Retinal pigment epithelial cell (primary cell): ENCODE results near the gene AGBL1.

Experiments used
- DNase-seq: peaks from one replicate; pipeline ENCODE4 v3.0.0-alpha.2; 2010; ENCODE audit warnings: low read depth
- H3K4me3 ChIP-seq: 2 replicates; pipeline ENCODE4 v1.5.1; 2011; ENCODE audit warnings: mild to moderate bottlenecking, low read length, control low read depth, moderate library complexity
- TF ChIP-seq, protein P1 (sequence below): conservative IDR thresholded peaks from 2 replicates; pipeline ENCODE4 v1.5.1; 2011; ENCODE audit warnings: low read depth, low read length, control low read depth, inconsistent platforms

AGBL1 gene

DNA sequence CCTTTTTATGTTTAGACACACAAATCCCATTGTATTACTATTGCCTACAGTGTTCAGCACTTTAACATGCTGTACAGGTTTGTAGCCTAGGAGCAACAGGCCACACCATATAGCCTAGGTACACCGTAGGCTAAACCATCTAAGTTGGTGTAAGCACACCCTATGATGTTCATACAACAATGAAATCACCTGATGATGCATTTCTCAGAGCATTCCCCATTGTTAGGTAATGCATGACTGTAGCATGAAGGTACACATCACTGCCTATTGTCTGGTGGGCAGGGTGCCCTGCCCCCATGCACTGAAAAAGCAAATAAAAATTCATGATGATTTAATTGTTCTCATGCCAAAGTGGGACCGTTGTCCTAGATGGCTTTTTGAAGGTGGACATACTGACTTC lies 183.6 kb downstream of the AGBL1 start:
- no peak for DNase-seq
- TF ChIP-seq, protein P1, sequence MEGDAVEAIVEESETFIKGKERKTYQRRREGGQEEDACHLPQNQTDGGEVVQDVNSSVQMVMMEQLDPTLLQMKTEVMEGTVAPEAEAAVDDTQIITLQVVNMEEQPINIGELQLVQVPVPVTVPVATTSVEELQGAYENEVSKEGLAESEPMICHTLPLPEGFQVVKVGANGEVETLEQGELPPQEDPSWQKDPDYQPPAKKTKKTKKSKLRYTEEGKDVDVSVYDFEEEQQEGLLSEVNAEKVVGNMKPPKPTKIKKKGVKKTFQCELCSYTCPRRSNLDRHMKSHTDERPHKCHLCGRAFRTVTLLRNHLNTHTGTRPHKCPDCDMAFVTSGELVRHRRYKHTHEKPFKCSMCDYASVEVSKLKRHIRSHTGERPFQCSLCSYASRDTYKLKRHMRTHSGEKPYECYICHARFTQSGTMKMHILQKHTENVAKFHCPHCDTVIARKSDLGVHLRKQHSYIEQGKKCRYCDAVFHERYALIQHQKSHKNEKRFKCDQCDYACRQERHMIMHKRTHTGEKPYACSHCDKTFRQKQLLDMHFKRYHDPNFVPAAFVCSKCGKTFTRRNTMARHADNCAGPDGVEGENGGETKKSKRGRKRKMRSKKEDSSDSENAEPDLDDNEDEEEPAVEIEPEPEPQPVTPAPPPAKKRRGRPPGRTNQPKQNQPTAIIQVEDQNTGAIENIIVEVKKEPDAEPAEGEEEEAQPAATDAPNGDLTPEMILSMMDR: no peak
- no peak overlapping the region for H3K4me3 ChIP-seq

DNA sequence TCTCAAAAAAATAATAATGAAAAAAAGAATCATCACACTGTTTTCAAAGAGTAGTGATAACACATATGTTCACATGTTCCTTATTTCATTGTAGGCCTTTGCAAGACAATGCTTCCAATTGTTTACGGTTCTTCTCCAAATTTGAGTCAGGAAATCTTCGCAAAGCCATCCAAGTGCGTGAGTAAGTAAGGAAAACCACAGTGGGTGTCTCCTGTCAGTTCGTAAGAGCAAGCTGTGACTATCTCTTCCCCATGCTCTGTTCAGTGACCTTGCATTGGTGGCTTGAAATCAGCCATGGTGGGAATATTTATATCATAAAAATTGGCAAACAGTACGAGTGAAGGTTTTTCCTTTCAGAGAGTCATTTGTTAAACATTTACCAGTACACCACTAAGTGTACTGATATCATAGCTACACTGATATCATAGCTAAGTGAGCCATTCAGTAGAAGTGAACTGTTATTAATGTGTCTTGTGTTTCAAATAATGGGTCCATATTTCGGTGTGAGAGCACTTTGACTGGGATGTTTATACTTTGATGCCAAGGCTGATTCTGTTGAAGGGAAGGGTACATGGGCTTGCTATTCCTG lies 187.3 kb downstream of the AGBL1 start:
- no peak for DNase-seq
- no peak overlapping the region for H3K4me3 ChIP-seq
- TF ChIP-seq, protein P1: no peak

DNA sequence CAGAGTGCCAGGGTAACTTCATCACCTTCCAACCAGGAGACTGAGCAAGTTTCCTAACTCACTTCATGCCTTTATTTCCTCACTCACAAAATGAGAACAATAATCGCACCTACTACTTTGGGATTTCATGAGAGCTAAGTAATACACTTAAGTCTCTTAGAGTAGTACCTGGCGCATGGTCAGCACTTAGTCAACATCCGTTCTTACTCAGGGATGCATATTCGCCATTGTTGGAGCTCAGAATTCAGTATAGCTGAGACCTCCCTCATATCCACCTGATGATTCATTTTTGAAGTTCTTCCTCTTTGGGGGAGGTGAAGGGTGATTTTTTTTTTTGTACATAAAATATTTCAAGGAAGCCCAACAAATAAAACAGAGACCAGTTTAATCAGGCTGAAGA lies 188.2 kb downstream of the AGBL1 start:
- TF ChIP-seq, protein P1: no peak
- no peak for DNase-seq
- no peak overlapping the region for H3K4me3 ChIP-seq

DNA sequence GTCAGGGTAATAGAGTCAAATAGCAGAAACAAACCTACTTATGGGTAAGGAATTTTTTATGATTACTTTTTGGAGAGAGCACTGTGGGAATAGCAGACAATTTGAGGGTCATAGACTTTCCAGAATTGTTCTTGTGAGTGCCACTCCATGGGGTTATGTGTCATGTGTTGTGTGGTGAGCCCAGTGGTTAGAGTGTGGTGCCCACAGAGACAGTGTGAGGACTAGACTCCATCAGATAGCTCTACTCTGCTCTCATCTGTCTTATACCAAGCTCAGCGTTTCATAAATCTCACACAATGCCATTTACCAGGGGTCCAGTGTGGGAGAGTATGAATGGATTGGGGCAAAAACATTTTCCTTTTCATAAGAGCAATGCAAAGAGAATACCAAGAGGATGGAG lies 188.9 kb downstream of the AGBL1 start:
- TF ChIP-seq, protein P1: no peak
- H3K4me3 ChIP-seq: no peak overlapping the region
- DNase-seq: no peak

DNA sequence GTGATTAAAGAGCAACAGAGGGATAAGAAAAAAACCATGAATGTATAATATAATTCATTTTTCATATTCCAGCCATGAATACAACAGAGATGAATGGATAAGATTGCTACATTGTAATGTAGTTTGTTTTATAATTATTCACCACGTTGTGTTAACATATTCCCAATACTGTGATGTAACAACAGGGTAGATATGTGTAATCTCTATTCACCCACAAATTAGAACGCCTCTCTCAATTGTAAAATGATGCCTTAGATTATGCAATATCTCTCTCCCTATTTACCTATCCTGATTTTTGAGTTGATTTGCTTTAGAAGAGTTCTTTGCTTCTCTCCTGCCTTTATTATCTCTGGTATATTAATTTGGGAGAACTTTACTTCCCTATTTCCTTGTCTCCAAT lies 193.6 kb downstream of the AGBL1 start:
- H3K4me3 ChIP-seq: no peak overlapping the region
- TF ChIP-seq, protein P1: no peak
- DNase-seq: no peak

DNA sequence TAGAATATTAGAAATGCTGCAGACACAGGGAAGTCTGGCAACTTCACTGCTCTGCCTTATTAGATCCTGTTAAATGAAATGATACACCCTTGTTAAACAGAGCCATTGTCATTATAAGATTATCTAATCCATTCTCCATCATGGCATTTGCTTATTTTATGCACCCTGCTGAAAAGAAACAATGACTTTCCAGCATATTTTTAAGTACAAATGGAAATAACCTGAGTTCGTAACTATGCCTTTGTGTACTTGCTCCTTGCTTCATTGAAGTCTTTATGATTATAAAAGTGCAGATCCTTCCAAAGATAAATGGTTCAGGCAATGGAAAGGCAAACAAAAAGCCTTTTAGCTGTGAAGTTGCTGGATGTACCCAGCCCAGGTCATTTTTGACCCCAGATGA lies 195.7 kb downstream of the AGBL1 start:
- TF ChIP-seq, protein P1: no peak
- H3K4me3 ChIP-seq: no peak overlapping the region
- DNase-seq: no peak

DNA sequence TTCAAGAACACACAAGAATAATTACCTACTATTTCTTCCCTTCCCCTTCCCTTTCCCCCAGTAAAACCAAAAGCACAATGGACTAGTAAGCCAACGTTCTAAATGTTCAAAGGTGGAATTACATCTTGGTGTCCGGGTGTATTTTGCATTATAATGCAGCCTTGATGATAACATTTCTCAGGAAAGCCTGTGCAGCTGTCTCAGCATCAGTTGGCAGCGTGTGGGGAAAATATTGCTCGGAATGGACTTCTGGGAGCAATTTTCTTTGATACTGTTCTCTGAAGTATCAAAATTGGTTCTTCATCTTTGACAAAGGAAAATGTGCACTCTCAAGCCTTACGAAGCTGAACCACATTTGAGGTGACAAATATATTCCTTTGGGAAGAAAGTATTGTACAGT lies 198.9 kb downstream of the AGBL1 start:
- no peak for DNase-seq
- H3K4me3 ChIP-seq: no peak overlapping the region
- TF ChIP-seq, protein P1: no peak
